HG03039 (cell line): ENCODE data around the gene MYG1.
"Not testable (repeated sequence)": the region's sequence is repeated elsewhere in the genome, so short reads cannot be mapped to it uniquely, and the experiment has no call there.

ENCODE experiments used
- ATAC-seq: cut with Tn5 transposase; IDR thresholded peaks from one replicate; pipeline ENCODE4 v1.9.1; 2021; ENCODE audit warnings: mild to moderate bottlenecking, moderate library complexity; ENCODE audit not compliant: unreplicated experiment

MYG1 gene

GRCh38 chr12:53325511-53326061 lies 26.1 kb downstream of the MYG1 start:
- no peak for ATAC-seq

GRCh38 chr12:53326460-53327185 lies 27.1 kb downstream of the MYG1 start:
- no peak for ATAC-seq

- ATAC-seq, result no peak
Observed at GRCh38 chr12:53327435-53328042, 28.0 kb downstream of the MYG1 start.

GRCh38 chr12:53328043-53328435 lies 28.5 kb downstream of the MYG1 start:
- no peak for ATAC-seq

DNA sequence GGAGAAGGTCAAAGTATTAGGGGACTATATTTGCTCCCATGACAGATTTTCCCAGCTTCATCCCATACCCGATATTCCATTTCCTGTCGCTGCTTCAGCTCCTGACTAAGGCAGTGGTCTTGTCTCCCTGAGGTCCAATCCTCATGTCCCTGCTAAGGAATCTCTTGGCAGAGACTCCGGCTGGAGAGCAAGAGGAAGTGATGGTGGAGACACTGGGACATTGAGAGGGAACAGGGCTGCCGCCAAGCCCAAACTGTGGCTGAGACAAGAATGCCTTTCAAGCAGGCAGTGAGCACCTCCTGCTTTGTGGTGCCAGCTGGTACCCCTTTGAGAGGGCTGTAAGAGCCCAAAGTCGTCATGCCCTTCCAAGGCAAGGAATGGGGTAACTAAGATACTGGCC lies 31.2 kb downstream of the MYG1 start:
- no peak for ATAC-seq

- ATAC-seq, result not testable (repeated sequence)
Observed at GRCh38 chr12:53332339-53332738, 32.8 kb downstream of the MYG1 start.

DNA sequence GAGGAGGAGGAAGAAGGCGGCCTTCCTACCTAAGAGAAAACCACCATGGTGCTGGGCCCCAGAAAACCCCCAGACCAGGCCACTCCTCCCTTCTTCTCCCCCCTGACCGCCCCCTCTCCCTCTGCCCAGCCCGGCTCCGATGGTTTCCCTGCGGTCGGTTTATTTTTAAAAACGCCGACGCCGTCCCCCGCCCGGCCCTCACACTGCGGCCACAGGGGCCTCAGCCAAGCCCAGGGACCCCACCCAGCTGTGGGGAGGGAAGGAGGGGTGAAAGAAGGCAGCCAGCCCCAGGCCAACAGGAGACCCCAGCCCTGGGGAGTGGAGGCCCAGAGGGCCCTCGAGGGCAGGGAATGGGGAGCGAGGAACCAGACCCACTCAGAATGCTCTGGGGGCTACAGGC lies 33.2 kb downstream of the MYG1 start:
- ATAC-seq, result no peak

GRCh38 chr12:53333289-53333688 lies 33.8 kb downstream of the MYG1 start:
- ATAC-seq, result no peak

- no peak for ATAC-seq
Observed at GRCh38 chr12:53333845-53334244, 34.4 kb downstream of the MYG1 start.

- no peak for ATAC-seq
Observed at GRCh38 chr12:53334822-53335221, 35.3 kb downstream of the MYG1 start.

DNA sequence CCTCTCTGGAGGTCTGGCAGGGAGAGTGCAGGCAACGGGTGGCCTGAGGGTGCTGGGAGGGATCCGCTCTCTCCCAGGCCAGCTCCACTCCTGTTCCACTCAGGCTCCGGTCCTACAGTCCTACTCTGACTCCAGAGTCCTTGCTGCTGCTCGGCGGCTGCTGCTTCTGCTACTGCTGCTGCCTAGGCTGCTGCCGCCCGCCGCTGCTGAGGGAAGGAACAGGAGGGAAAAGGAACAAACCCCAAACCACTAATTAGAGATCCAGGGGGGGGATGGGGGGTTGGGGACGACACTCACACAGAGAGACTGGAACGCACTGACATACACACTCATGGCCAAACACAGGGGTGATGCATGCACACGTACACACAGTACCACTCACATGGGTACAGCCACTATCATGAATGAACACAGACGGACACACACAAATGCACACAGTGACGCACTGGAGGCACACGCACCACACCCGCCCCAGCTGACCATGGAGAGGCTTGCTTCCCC lies 36.7 kb downstream of the MYG1 start, which contains the start of gene SP7:
Gene SP7 (minus strand): TSS at position 174 of the 501 bp plus-strand sequence. CDS start 708 bp downstream, outside the sequence.
- ATAC-seq, result no peak

DNA sequence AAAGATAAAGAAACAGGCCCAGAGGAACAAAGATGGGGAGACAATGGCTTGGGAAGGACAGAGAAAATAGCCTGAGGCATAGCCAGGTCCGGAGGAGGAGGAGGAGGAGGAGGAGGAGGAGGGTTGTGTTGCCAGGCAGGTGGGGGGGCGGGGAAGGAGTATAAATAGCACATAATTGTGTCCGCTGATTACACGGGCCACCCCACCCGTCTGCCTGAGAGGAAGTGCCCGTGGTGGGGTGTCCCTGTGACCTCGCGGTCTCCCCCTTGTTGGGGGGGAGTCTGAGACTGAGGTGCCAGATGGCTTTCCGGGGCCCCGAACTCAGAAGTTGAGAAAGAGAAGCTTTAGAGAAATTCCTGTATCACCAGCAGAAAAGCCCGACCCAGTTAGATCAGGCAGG lies 38.5 kb downstream of the MYG1 start:
- no peak for ATAC-seq

GRCh38 chr12:53338916-53339315 lies 39.4 kb downstream of the MYG1 start:
- ATAC-seq, result no peak

- no peak for ATAC-seq
Observed at GRCh38 chr12:53340398-53340797, 40.9 kb downstream of the MYG1 start.

- no peak for ATAC-seq
Observed at GRCh38 chr12:53343449-53343848, 44.0 kb downstream of the MYG1 start.

DNA sequence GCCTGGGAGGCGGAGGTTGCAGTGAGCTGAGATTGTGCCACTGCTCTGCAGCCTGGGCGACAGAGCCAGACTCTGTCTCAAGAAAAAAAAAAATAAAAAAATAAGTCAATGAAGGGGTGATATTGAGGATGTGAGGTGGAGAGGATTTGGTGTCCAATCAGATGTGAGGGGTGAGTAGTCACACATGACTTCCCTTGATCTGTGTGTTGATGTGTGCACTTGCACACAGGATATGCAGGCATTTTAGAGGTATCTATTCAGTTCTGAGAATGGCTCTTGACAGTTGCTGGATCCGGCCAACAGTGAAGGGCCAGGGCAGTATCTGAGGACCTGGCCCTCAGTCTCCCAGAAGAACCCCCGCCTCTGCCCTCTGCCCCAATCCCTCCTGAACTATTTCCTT lies 44.5 kb downstream of the MYG1 start:
- no peak for ATAC-seq

- no peak for ATAC-seq
Observed at GRCh38 chr12:53344487-53344823, 45.0 kb downstream of the MYG1 start.

DNA sequence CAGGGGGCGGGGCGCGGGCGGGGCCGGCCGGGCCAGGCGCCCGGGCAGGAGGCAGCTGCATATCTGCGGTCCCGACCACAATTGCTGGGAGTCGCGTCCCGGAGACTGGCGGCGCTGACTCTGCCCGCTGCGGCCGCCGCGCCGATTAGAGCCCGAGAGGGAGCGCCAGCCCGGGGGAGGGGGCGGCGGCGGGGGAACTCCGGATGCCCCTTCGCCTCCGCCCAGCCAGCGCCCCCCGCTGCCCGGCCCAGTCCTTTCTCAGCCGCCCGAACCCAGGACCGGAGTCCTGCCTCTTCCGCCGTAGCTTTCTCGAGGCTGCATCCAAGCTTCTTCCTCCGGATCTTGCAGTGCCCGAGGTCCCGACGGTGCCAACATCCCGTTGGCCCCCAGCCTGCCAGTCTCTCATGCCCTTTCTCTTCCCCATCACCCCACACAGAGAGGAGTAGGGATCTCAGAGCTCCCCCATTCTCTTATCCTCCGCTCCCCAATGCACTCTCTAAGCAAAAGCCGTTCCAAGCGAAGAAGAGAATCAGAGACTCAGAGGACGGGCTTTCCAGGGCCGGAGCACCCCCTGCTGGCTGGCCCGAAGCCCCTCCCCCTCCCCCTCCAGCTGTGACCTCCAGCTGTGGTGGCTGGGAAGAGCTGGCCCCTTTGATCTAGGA lies 45.5 kb downstream of the MYG1 start:
- peak; percentile 59 for ATAC-seq

DNA sequence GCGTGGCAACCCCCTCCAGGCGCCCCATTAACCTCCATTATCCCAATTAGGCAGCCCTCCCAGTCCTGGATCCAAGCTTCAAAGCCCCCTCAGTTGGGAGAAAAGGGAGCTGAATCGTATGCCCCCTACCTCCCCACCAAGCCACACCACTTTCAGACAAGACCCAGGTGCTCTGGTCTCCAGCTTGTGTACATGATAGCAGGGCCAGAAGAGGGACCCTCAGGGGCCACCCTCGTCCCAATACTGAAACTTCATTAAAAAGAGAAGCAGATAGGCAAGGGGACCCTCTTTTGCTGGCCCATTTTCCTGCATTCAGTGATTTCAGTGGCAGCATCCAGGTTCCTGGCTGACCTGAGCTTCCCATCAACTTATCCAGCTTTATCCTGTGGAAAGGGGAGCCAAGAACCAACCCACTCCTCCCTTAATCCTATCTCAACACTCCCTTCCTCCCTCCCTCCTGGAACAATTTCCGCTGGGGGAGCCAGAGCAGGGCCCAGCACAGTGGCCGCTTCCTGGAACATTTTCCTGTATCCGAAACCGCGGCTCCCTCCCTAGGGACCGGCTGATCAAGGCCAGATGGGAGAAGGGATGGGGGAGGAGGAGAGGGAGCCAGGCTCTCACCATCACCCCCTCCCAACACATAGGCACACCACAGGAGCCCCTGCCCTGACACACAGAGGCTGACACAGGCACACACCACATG lies 46.1 kb downstream of the MYG1 start:
- no peak for ATAC-seq

- ATAC-seq, result no peak
Observed at GRCh38 chr12:53346491-53346890, 47.0 kb downstream of the MYG1 start.

- no peak for ATAC-seq
Observed at GRCh38 chr12:53347905-53348304, 48.4 kb downstream of the MYG1 start.
